ENCODE results near the gene RBM47.

Gene RBM47

DNA sequence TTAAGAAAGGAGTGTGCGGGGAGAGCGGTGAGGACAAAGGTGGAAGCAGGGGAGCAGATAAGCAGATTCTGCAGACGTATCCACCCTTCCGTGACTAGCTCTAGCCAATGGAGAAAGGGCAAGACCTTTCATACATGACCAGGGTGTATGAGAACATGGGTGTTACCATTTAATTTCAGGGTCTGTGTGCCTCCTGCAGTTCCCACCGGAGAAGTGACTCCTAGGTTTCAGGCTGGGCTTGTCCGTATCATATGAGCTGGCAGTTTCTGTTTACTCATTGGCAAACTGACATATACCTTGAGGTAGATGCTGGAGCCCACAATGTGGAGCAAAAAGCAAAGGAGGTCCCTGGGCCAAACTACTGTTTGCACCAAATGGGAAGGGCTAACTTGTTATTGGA lies 6.8 kb downstream of the RBM47 start:
- DNase-seq, result no peak

DNA sequence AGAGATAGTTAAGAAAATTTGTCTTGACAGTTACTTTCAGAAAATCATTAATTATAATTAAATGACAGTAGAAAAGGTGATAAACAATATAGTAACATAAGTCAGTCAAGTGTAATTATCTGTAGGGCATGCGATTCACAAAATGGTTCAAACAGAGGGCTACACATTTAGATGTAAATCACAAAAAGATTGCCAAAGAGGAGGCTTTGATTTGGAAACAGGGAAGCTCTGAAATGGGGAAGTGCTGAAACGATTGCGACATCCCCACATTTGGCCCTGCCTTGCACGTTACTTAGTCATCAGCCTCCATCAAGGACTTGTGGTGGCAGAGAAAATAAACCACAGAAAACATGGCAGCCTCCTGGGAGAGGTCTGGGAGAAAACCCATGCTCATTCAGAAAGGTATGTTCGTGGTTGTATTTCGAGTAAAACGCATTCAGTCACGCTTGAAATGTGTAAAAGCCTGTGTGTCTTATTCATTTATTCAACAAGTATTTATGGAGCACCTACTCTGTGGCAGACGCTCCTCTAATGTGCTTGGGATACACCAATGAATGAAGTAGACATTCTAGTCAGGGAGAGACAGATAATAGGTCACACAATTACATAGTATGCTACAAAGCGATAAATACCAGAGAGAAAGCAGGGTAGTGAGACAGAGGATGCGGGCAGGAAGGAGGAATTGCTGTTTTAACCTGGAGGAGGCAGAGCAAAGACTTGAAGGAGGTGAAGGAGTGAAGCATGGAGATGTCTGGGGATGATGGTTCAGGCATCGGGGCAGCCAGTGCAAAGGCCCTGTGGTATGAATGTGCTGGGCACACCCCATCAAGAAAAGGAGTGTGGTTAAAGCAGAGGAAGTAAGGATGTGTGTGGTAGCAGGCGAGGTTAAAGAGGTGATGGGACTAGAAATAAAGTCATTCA lies 7.8 kb downstream of the RBM47 start:
- peak; percentile 33 for DNase-seq

DNA sequence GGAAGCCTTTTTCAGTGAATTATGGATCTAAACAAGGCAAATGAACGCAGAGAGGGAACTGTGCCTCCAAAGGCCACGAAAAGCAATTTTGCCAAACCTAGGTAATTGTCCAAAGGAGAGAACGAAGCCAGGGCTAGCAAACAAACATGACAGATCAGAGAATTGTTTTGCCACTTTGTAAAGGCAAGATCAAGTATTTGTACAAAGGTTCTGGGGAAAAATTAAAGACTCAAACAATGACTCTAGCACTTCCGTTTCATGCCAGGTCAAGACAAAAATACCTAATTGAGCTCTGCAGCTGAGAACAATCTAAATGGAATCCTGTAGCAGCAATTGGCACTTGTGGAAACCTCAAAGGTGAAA lies 8.5 kb downstream of the RBM47 start:
- no peak for DNase-seq

DNA sequence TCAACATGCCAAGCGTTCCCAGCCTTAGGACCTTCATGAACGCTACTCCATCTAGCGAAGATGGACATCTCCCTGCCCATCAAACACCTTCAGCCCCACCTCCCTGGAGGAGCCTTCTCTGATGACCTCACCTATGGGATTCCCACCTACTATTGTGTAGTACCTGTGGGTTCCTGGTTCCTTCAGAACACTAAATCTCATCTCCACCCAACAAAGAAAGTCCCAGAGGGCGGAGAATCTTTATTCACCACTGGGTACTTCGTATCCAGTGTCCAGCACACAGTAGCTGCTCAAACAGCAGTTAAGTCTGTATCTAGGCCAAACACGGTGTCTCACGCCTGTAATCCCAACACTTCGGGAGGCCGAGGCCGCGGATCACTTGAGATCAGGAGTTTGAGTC lies 10.1 kb downstream of the RBM47 start:
- DNase-seq, result no peak

DNA sequence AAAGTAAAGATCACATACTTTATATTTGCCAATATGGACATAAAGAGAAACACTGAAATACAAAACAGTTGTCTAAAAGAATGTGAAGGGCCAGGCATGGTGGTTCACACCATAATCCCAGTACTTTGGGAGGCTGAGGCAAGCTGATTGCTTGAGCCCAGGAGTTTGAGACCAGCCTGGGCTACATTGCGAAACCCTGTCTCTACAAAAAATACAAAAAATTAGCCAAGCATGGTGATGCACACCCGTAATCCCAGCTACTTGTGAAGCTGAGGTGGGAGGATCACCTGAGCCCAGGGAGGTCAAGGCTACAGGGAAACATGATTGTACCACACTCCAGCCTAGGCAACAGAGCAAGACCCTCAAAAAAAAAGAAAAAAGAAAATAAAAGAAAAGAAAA lies 11.8 kb downstream of the RBM47 start:
- DNase-seq, result no peak

DNA sequence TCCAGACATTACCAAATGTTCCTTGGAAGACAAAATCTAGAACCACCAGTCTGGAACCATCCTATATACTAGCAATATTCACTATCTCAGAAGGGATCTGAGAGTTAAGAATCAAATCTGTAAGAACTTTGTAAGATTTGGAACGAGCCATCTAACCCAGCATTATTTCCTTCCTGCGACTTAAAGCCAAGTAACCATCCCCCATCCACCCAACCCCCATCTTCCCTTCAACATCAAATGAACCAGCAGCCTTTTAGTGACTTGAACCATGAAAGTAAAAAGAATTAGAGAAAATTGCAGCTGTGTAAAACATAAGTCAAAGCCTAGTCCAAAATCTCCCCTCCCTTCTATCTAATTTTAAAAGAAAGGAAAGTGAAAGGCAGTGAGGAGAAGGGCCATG lies 15.6 kb downstream of the RBM47 start:
- no peak for DNase-seq

DNA sequence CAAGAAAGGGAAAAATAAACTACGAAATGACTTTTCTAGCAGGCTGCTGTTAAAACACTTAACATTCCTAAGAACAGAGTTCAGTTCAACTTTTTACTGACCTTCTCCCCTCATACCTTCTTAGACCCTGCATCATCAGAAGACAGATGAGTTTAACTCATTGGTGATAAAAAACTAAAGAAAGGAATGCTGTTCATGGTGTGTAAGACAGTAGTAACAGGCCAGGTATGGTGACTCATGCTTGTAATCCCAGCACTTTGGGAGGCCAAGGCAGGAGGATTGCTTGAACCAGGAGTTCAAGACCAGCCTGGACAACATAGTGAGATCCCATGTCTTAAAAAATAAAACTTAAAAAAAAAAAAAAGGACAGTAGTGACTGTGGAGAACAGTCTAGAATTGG lies 16.2 kb downstream of the RBM47 start:
- DNase-seq, result no peak

DNA sequence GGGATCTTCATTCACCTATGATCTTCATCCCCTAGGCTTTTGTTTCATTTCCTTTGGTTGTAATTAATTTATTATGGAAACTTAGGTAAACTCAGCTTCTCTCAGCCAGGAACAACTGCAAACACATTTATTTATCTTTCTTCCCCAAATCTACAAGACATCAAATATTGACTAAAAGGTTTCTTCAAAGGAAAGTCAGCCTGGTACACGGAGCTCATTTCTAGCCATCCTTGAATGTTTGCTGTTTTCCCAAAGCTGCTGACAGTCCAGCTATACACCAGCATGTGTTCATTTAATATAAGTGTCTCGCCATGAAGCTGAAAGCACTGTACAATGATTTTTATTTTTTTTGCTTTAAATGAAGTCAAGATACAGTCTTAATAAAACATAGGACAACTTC lies 16.8 kb downstream of the RBM47 start:
- DNase-seq, result no peak

DNA sequence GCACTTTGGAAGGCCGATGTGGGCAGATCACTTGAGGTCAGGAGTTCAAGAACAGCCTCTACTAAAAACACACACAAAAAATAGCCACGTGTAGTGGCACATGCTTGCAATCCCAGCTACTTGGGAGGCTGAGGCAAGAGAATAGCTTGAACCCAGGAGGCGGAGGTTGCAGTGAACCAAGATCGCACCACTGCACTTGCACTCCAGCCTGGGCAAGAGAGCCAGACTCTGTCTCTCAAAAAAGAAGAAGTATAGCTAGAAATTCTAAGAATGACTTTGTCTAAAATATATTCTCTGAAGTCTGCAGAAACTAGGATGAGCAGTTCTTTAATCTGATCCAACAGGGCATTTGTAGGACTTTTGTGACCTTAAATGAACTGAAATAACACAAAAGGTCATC lies 17.4 kb downstream of the RBM47 start:
- DNase-seq, result no peak

DNA sequence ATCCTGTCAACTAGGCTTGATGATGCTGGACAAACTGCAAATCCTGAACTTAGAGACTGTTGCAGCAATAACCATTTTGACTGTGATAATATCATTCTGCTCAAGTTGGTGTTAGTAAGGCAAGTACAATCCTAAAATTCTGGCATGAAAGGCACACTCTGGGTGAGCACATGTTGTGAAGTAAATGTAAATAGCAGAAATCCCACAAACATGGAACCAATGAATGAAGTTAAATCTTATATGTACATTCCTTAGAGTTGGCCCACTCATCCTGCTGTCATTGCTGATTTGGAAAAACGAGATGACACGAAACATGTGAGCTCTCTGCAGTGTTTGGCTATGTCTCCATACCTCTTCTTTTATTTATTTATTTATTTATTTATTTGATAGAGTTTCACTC lies 21.0 kb downstream of the RBM47 start:
- DNase-seq, result no peak

DNA sequence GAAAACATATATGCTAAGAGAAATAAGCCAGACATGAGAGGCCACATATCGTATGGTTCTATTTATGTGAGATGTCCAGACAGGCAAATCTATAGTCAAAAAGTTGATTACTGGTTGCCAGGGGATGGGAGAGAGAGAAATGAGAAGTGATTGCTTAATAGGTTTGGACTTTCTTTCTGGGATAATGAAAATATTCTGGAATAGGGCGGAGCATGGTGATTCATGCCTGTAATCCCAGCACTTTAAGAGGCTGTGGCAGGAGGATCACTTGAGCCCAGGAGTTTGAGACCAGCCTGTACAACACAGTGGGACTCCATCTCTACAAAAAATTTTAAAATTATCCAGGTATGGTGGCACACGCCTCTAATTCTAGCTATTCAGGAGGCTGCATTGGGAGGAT lies 22.4 kb downstream of the RBM47 start:
- no peak for DNase-seq

DNA sequence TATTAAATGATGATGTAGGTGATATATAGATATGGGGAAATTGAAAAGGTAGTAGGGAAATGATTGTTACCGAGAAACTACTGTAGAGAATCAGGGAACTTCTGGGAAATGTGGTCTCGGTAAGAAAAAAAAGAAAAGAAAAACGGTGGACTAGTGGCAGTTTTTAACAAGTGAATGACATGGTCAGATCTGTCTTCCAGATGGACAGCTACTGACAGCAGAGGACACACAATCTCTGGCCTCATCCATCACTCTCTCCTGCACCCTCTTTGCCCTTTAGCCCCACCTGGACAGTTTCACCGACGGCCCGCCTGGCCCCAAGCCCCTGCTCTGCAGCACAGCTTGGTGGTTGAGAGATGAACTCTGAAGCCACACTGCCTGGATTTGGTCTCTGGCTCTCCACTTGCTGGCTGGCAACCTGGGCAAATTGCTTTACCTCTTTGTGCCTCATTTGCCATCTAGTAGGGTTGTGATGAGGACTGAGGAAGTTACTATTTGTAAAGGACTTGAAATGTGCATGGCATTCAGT lies 23.4 kb downstream of the RBM47 start:
- DNase-seq, result no peak

DNA sequence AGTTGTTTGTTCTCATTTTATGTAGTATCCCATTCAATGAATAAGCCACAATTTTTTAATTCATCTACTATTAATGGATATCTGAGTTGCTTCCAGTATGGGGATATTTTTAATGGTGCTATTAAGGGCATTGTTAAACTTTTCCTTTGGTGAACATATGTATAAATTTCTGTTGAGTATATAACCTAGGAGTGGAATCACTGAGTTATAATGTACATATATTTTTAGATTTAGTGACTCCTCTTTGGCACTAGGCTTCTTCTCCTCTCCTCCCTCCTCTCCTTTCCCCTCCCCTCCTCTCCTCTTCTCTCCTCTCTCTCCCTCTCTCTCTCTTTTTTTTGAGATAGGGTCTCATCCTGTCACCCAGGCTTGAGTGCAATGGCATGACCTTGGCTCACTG lies 26.4 kb downstream of the RBM47 start:
- no peak for DNase-seq

DNA sequence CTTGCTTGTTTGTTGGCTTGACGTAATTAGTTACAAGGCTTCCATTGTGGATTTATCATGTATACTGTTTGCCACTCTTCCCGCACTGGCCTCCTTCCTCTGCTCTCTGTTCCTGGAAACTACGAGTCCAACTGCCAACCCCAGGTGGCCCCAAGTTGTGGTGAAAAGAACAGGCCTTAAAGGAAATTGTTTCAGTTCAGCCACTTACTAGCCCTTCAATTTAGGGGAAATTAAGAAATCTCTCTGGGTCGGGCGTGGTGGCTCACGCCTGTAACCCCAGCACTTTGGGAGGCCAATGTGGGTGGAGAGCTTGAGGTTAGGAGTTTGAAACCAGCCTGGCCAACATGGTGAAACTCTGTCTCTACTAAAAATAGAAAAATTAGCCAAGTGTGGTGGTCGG lies 28.0 kb downstream of the RBM47 start:
- no peak for DNase-seq

DNA sequence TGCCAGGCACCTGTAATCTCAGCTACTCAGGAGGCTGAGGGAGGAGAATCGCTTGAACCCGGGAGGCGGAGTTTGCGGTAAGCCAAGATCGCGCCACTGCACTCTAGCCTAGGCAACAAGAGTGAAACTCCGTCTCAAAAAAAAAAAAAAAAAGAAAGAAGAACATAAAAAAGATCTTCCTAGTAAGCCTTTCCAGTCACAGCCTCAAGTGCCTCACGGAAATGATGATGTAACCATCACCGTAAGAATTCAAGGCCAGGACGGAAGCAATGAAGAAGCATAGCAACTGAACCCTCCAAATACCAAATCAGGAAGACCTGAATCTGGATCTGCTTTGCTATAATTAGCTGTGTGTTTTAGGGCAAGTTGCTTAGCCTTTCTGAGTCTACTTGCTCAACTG lies 28.8 kb downstream of the RBM47 start:
- DNase-seq, result no peak

DNA sequence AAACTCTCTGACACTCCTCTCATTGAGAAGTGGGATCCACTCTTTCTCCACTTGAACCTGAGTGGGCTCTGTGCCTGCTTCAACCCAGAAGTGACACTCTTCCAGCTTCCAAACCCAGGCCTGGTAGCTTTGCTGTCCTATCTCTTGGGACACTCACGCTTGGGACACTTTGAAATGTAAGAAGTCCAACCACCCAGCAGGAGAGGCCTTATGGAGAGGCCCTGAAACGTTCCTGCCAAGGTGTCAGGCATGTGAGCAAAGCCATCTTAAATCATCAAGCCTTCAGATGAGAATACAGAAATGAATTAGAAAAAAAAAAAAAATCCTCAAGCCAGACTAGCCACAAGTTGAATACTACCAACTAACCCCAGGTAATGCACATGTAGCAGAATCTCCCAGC lies 30.2 kb downstream of the RBM47 start:
- DNase-seq, result no peak

DNA sequence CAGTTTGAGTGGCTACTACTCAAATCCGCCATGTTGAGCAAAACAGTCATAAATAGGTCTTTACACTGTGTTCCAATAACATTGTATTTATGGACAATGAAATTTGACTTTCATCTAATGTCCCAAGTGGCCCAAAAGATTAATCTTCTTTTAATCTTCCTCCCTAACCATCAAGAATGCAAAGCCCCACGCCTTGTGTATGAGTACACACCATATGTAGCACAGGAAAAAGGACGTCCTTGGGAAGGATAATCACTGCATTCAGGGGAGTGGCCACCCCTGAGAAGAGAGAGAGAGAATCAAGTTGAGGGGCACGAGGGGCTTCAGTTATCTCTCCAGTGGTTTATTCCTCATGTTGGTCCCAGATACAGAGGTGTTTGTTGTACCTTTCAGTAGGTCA lies 33.1 kb downstream of the RBM47 start:
- DNase-seq, result no peak

DNA sequence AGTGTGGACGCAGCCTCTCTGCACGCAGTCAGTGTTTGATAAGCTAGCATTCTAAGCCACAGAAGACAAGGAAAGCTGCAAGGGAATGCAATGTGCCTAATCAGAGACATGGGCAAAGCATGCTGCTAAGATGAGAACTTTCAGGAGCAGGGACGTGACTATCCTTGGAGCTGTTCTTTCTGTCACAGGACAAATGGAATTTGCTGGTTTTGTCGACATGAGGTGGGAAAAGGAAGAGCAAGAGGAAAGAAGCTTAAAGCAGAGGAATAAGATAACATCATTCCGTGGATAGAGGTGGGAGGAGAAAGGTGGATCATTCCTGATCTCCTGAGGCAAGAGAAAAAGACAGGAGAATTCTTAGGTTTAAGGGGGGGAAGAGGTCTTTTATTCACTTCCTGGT lies 33.7 kb downstream of the RBM47 start:
- DNase-seq, result no peak

DNA sequence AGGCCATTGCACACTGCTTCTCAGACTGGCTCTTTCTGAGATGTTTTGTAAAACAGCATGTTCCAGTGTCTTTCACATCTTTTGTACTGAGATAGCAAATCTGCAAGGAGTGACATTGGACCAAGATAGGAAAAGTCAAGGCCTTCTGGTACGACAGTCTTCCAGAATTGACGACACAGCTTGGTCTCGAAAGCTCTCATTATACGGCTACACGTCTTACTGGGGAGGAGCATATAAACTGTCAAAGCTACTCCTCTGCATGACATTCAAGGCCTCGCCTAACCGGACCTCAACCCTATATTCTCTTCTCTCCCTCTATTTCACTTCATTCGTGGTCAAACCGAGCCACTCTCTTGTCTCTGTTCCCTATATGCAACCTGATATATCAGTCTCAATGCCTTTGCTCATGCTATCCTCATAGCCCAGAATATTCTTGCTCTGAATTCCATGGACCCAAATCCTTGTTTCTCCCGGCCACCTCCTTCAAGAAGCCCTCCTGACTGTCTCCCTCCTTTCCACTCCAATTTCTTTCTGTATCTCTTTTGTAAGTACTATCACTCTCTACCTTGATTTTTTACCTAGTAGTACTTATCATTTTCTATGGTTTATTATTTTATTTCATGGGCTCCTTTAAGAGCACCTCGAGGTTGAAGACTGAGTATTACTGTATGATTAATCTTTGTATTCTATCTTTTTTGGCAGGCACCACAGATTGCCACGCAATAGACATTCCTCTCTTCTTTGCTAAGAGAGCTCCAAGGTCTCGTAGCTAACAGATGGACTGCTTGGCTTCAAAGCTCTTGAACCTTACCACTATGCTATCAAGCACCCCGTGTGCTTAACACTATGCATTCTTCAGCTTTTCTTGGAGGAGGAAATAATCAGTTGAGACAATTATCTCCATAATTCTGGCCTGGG lies 35.1 kb downstream of the RBM47 start:
- no peak for DNase-seq

DNA sequence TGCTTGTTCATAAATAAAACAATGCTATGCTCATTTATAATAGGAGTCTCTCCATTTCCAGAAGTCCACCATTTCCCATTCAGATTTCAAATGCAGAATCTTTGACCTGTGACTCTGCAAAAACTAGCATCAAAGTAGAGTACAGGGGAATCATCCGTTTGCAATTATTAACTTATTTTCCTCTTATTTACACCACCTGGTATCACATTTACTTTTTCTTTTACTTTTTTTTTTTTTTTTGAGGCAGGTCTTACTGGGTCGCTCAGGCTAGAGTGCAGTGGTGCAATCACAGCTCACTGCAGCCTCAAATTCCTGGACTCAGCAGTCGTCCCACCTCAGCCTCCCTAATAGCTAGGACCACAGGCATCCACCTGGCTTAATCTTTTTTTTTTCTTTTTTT lies 37.6 kb downstream of the RBM47 start:
- DNase-seq, result no peak

DNA sequence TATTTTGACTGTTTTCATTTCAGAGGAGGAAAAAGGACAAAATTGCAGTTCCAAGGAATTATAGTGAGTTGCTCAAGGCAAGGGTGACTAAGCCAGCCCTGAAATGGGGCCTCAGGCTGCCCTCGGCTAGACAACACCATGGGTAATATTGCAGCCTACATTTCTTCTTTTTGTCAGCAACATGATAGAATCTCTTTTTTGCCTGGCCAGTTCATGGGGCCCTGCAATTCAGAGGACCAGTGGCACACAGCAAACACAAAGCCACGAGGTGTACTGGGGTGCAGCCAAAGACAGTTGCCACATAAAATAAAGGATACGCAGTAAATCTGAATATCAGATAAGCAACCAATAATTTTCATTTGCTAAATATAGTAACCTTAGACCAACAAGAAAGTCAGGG lies 41.8 kb downstream of the RBM47 start:
- DNase-seq, result no peak

DNA sequence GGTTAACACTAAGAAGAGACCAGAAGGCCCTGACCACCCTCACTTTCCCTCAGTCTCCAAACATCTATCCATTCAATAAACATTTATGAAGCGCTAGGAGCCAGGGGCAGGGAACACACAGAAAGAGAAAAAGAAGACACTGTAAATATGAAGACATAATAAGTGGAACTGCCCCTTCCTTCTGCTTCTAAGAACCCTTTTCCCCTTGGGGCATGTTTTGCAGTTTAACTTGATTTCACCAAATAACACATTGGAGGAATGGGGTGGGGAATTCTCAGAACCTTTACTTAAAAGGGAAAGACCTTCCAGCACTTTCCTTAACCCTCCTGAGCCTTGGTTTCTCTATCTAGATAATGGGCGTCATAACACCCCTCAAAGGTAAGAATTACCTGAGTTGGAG lies 42.3 kb downstream of the RBM47 start:
- DNase-seq, result no peak

DNA sequence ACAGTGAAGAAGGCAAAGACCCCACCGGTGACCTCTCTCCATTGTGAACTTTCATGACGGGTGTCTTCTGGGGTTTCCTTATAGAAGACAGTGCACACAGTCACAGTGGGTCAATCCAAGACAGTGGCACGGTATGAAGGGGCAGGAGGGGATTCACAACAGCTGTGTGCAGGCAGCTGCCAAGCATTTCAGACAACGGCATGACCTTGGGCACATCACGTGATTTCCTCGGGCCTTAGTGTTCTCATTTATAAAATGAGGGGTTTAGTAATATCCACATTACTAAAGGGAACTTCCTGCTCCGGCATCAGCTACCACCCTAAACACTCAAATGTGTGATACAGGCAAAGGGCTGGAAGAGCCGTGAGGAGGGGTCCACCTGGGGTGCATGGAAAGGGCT lies 42.9 kb downstream of the RBM47 start:
- DNase-seq, result no peak

DNA sequence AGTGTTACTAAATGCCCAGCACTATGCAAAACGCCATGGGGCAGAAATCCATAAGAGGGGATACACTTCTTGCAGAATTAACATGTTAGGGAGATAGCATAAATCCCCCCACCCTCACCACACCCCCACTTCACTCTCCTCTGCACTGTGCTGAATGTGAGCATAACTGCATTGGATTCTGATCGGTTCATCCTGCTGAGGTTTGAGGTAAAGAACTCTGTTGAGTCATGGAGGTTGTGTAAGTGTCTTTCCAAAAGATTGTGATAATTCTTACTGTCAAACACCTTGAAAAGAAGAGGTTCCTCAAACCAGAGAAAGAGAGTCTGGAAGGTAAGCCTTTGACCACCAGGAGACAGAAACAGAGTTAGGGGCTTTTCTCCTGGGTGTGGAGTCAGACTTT lies 43.6 kb downstream of the RBM47 start:
- DNase-seq, result no peak
